ENCODE measurements around the gene COX14. TPM values are rescaled to one million over a fixed set of nuclear protein-coding genes. Genes with fewer than 3 reads are reported as not detected.

Gene COX14
- total RNA-seq, 1 donor from 2014 or later = 30.1 TPM

GRCh38 chr12:50101663-50102062 lies 10.4 kb upstream of the COX14 start:
- peak; percentile 50 for TF ChIP-seq CTCF (IDR thresholded peaks at IDR 0.05; ENCODE audit: unreplicated experiment)
- peaks cover 24% of the 10 kb centered on the region for H3K36me3 Mint-ChIP-seq (ENCODE audit: insufficient read depth)
- peaks cover 18% of the 10 kb centered on the region for H3K4me1 Mint-ChIP-seq (ENCODE audit: low read depth)
- H3K4me3 Mint-ChIP-seq (ENCODE audit: low read depth) = no peak overlapping the region
- no peaks in the 10 kb centered on the region for H3K9me3 Mint-ChIP-seq (ENCODE audit: low read depth)
- H3K27me3 Mint-ChIP-seq = peaks cover 7% of the 10 kb centered on the region
- H3K27ac Mint-ChIP-seq = peak overlapping the region; percentile 78
- no peak for DNase-seq (ENCODE audit: low spot score, unreplicated experiment)

- peaks cover 7% of the 10 kb centered on the region for H3K27me3 Mint-ChIP-seq
- no peaks in the 10 kb centered on the region for H3K9me3 Mint-ChIP-seq (ENCODE audit: low read depth)
- TF ChIP-seq CTCF (IDR thresholded peaks at IDR 0.05; ENCODE audit: unreplicated experiment) = no peak
- no peak overlapping the region for H3K4me3 Mint-ChIP-seq (ENCODE audit: low read depth)
- DNase-seq (ENCODE audit: low spot score, unreplicated experiment) = no peak
- peaks cover 18% of the 10 kb centered on the region for H3K4me1 Mint-ChIP-seq (ENCODE audit: low read depth)
- peaks cover 20% of the 10 kb centered on the region for H3K36me3 Mint-ChIP-seq (ENCODE audit: insufficient read depth)
- H3K27ac Mint-ChIP-seq = peak overlapping the region; percentile 78
These were observed 9.9 kb upstream of the COX14 start for GRCh38 chr12:50102131-50102531.

- H3K27me3 Mint-ChIP-seq = peaks cover 7% of the 10 kb centered on the region
- H3K4me1 Mint-ChIP-seq (ENCODE audit: low read depth) = peaks cover 18% of the 10 kb centered on the region
- no peaks in the 10 kb centered on the region for H3K9me3 Mint-ChIP-seq (ENCODE audit: low read depth)
- no peak for TF ChIP-seq CTCF (IDR thresholded peaks at IDR 0.05; ENCODE audit: unreplicated experiment)
- peak overlapping the region; percentile 29 for H3K27ac Mint-ChIP-seq
- DNase-seq (ENCODE audit: low spot score, unreplicated experiment) = no peak
- no peak overlapping the region for H3K4me3 Mint-ChIP-seq (ENCODE audit: low read depth)
- H3K36me3 Mint-ChIP-seq (ENCODE audit: insufficient read depth) = peaks cover 18% of the 10 kb centered on the region
These were observed 9.3 kb upstream of the COX14 start for GRCh38 chr12:50102646-50103309.

GRCh38 chr12:50103351-50103750 lies 8.7 kb upstream of the COX14 start:
- no peak for TF ChIP-seq CTCF (IDR thresholded peaks at IDR 0.05; ENCODE audit: unreplicated experiment)
- H3K4me1 Mint-ChIP-seq (ENCODE audit: low read depth) = peaks cover 18% of the 10 kb centered on the region
- peaks cover 7% of the 10 kb centered on the region for H3K27me3 Mint-ChIP-seq
- H3K4me3 Mint-ChIP-seq (ENCODE audit: low read depth) = no peak overlapping the region
- peaks cover 13% of the 10 kb centered on the region for H3K36me3 Mint-ChIP-seq (ENCODE audit: insufficient read depth)
- DNase-seq (ENCODE audit: low spot score, unreplicated experiment) = no peak
- no peaks in the 10 kb centered on the region for H3K9me3 Mint-ChIP-seq (ENCODE audit: low read depth)
- H3K27ac Mint-ChIP-seq = peak overlapping the region; percentile 29

- TF ChIP-seq CTCF (IDR thresholded peaks at IDR 0.05; ENCODE audit: unreplicated experiment) = peak; percentile 14
- peak; percentile 37 for DNase-seq (ENCODE audit: low spot score, unreplicated experiment)
- Mint-ChIP-seq H3K4me1 (ENCODE audit: low read depth) (peaks cover 18% of the 10 kb centered on the region), H3K36me3 (ENCODE audit: insufficient read depth) (peaks cover 9% of the 10 kb centered on the region), H3K27ac (peak within 1 kb of the TSS; percentile 29), H3K4me3 (ENCODE audit: low read depth) (no peak within 1 kb of the TSS), H3K27me3 (peaks cover 7% of the 10 kb centered on the region), H3K9me3 (ENCODE audit: low read depth) (no peaks in the 10 kb centered on the region)
These were observed 8.2 kb upstream of the COX14 start, which contains the start of gene GPD1 for GRCh38 chr12:50103767-50104321. TSS of gene GPD1 (plus strand) at chr12:50104008. CDS start at chr12:50104051, 43 bp downstream.

All from progenitor cell of endocrine pancreas (in vitro differentiated cells).